A549 (cell line): ENCODE results near the gene THRA. TPM values are rescaled to one million over a fixed set of nuclear protein-coding genes. Genes with fewer than 3 reads are reported as not detected.

ENCODE experiments used
- ATAC-seq, 2 experiments: fragments of 200-7000 bp in 1 of 2; fragments of >200 bp in 1 of 2; cut with Nextera tagmentation in 1 of 2; cut with Tn5 transposase in 1 of 2; 3 replicates each; pipeline versions ENCODE4 v1.8.0 to v1.9.1; 2018 to 2020; ENCODE audit warnings: mild to moderate bottlenecking in 1 of 2, moderate library complexity in 1 of 2
- CTCF ChIA-PET: fragments of 300-600 bp; sonication (Branson Sonifier 250); formaldehyde crosslinking; extraction: SDS; loops from one replicate; lab custom pipeline; 2021; ENCODE audit warnings: antibody characterized with exemption, inconsistent platforms; lab: Yijun Ruan, JAX
- POLR2A ChIA-PET: fragments of 350-600 bp; formaldehyde crosslinking; extraction: SDS; loops from one replicate; lab custom pipeline; 2021; ENCODE audit warnings: antibody characterized with exemption, inconsistent platforms; lab: Yijun Ruan, JAX
- DNase-seq, 2 experiments: peaks; one replicate each; pipeline versions ENCODE4 v3.0.0 to v3.0.0-alpha.2; 2011 to 2016; ENCODE audit warnings: low read depth in 1 of 2, low spot score in 1 of 2
- FAIRE-seq: peaks from 2 replicates; lab custom pipeline; 2011; peaks lifted over from hg19 to GRCh38; lab: Jason Lieb, UNC
- H3K27ac ChIP-seq, 2 experiments: fragments of >200 bp; sonication (Bioruptor Twin); formaldehyde crosslinking; 3 replicates each; pipeline ENCODE4 v1.5.1; 2016 to 2017
- H3K4me1 ChIP-seq: fragments of >200 bp; sonication (Bioruptor Twin); formaldehyde crosslinking; 3 replicates; pipeline ENCODE4 v1.6.1; 2016
- H3K4me2 ChIP-seq: fragments of >200 bp; sonication (Bioruptor Twin); formaldehyde crosslinking; 3 replicates; pipeline ENCODE4 v1.6.1; 2016
- H3K4me3 ChIP-seq: fragments of >200 bp; sonication (Bioruptor Twin); formaldehyde crosslinking; 3 replicates; pipeline ENCODE4 v1.5.1; 2016
- H3K9me3 ChIP-seq: fragments of >200 bp; sonication (Bioruptor Twin); formaldehyde crosslinking; 3 replicates; pipeline ENCODE4 v1.6.1; 2016
- CHD2 ChIP-seq: fragments of 150-350 bp; IDR thresholded peaks from 2 replicates; pipeline ENCODE4 v1.6.1; 2014; ENCODE audit warnings: low read length; ENCODE audit not compliant: partially characterized antibody
- CHD4 ChIP-seq: fragments of 200-600 bp; sonication (generic); IDR thresholded peaks from 2 replicates; pipeline ENCODE4 v1.6.1; 2016; ENCODE audit warnings: antibody characterized with exemption, mild to moderate bottlenecking, borderline replicate concordance
- EP300 ChIP-seq, 2 experiments: fragments of >200 bp; sonication (Bioruptor Twin); formaldehyde crosslinking; IDR thresholded peaks; 2 replicates in 1 of 2; 3 replicates in 1 of 2; pipeline ENCODE4 v1.6.1; 2016 to 2017
- FOSB ChIP-seq: fragments of 250-450 bp; sonication (Bioruptor Pico); IDR thresholded peaks from 2 replicates; pipeline ENCODE4 v1.5.0; 2020; ENCODE audit warnings: mild to moderate bottlenecking, moderate library complexity
- FOSL2 ChIP-seq, 2 experiments: fragments of 450-650 bp in 1 of 2; fragments of >200 bp in 1 of 2; sonication (Bioruptor Twin) in 1 of 2; formaldehyde crosslinking; IDR thresholded peaks; 2 replicates each; pipeline versions ENCODE4 v1.5.0 to v1.6.1; 2016 to 2020; ENCODE audit warnings: mild to moderate bottlenecking in 1 of 2, moderate library complexity in 1 of 2
- HDAC2 ChIP-seq: fragments of 200-600 bp; sonication (generic); IDR thresholded peaks from 2 replicates; pipeline ENCODE4 v1.6.1; 2016
- HEYL ChIP-seq: fragments of 250-450 bp; sonication (Bioruptor Pico); IDR thresholded peaks from 2 replicates; pipeline ENCODE4 v1.8.0; 2021; ENCODE audit warnings: mild to moderate bottlenecking, moderate library complexity
- JUN ChIP-seq, 2 experiments: fragments of >200 bp; sonication (Bioruptor Twin); formaldehyde crosslinking; IDR thresholded peaks; 2 replicates in 1 of 2; 3 replicates in 1 of 2; pipeline ENCODE4 v1.6.1; 2016 to 2017
- JUNB ChIP-seq: fragments of >200 bp; sonication (Bioruptor Twin); formaldehyde crosslinking; IDR thresholded peaks from 2 replicates; pipeline ENCODE4 v1.6.1; 2016
- KDM5A ChIP-seq: fragments of 200-600 bp; sonication (generic); IDR thresholded peaks from 2 replicates; pipeline ENCODE4 v1.6.1; 2016; ENCODE audit warnings: antibody characterized with exemption, mild to moderate bottlenecking
- MAFK ChIP-seq: fragments of 450-650 bp; IDR thresholded peaks from 2 replicates; pipeline ENCODE4 v1.6.1; 2014; ENCODE audit not compliant: partially characterized antibody
- MAZ ChIP-seq: fragments of 150-350 bp; IDR thresholded peaks from 2 replicates; pipeline ENCODE4 v1.6.1; 2014; ENCODE audit warnings: antibody characterized with exemption, low read depth, low read length, borderline replicate concordance
- MYC ChIP-seq: IDR thresholded peaks from 2 replicates; pipeline ENCODE4 v1.6.1; 2012; ENCODE audit warnings: mild to moderate bottlenecking, inconsistent platforms, low read length, improper control_type of control experiment, borderline replicate concordance
- RAD21 ChIP-seq, 2 experiments: fragments of >200 bp in 1 of 2; sonication (Bioruptor Twin) in 1 of 2; formaldehyde crosslinking in 1 of 2; IDR thresholded peaks in 1 of 2; conservative IDR thresholded peaks in 1 of 2; 2 replicates in 1 of 2; 3 replicates in 1 of 2; pipeline ENCODE4 v1.6.1; 2012 to 2018; ENCODE audit warnings: inconsistent platforms in 1 of 2
- RARB ChIP-seq: fragments of 250-450 bp; sonication (Bioruptor Pico); IDR thresholded peaks from 2 replicates; pipeline ENCODE4 v1.8.0; 2021; ENCODE audit warnings: mild to moderate bottlenecking, moderate library complexity
- RNF2 ChIP-seq: fragments of 200-600 bp; sonication (generic); IDR thresholded peaks from 2 replicates; pipeline ENCODE4 v1.6.1; 2016; ENCODE audit warnings: low read depth, mild to moderate bottlenecking, antibody characterized with exemption, moderate library complexity, borderline replicate concordance
- SREBF2 ChIP-seq: fragments of 450-650 bp; IDR thresholded peaks from 2 replicates; pipeline ENCODE4 v1.6.1; 2014; ENCODE audit warnings: mild to moderate bottlenecking, moderate library complexity
- TFCP2L1 ChIP-seq: fragments of 250-450 bp; sonication (Bioruptor Pico); IDR thresholded peaks from 2 replicates; pipeline ENCODE4 v1.5.0; 2021; ENCODE audit warnings: mild to moderate bottlenecking
- ZC3H11A ChIP-seq: fragments of 450-650 bp; IDR thresholded peaks from 2 replicates; pipeline ENCODE4 v1.6.1; 2014; ENCODE audit warnings: antibody characterized with exemption, mild to moderate bottlenecking
- ZFP36 ChIP-seq: fragments of 450-650 bp; IDR thresholded peaks from 2 replicates; pipeline ENCODE4 v1.6.1; 2014; ENCODE audit warnings: borderline replicate concordance; ENCODE audit not compliant: partially characterized antibody
- WGBS: methylation state at CpG from one replicate; pipeline ENCODE4 v1.1.6; 2017; ENCODE audit errors: missing lambda C conversion rate; 5-methylcytosine and 5-hydroxymethylcytosine counted together
- polyA plus RNA-seq, 4 experiments: library from polyadenylated mRNA; depleted of rRNA in 3 of 4; stranded (reverse); fragments of >200 nt; fragmentation: RNase III in 1 of 4; extraction: RNeasy Plus Mini Kit Qiagen cat#74134 plus additional on column Dnase treatment in 1 of 4; gene quantifications; 2 replicates in 3 of 4; 3 replicates in 1 of 4; pipeline ENCODE4 v1.2.3, GENCODE V29; 2011 to 2017
- TF ChIP-seq, protein P1 (sequence below): fragments of 450-650 bp; IDR thresholded peaks from 2 replicates; pipeline ENCODE4 v1.6.1; 2014; ENCODE audit warnings: antibody characterized with exemption
- TF ChIP-seq, protein P2 (sequence below): fragments of >200 bp; sonication (Bioruptor Twin); formaldehyde crosslinking; IDR thresholded peaks from 3 replicates; pipeline ENCODE4 v1.5.1; 2016
- TF ChIP-seq, protein P3 (sequence below): IDR thresholded peaks from 2 replicates; pipeline ENCODE4 v1.6.1; 2012; ENCODE audit warnings: low read depth, borderline replicate concordance
- TF ChIP-seq, protein P4 (sequence below): fragments of 200-600 bp; sonication (generic); IDR thresholded peaks from 2 replicates; pipeline ENCODE4 v1.6.1; 2016; ENCODE audit warnings: antibody characterized with exemption, mild to moderate bottlenecking, moderate library complexity

THRA gene
- polyA plus RNA-seq, 2 of the 4 experiments (the other 2 are of a cell fraction): 20.1 to 22.5 TPM

DNA sequence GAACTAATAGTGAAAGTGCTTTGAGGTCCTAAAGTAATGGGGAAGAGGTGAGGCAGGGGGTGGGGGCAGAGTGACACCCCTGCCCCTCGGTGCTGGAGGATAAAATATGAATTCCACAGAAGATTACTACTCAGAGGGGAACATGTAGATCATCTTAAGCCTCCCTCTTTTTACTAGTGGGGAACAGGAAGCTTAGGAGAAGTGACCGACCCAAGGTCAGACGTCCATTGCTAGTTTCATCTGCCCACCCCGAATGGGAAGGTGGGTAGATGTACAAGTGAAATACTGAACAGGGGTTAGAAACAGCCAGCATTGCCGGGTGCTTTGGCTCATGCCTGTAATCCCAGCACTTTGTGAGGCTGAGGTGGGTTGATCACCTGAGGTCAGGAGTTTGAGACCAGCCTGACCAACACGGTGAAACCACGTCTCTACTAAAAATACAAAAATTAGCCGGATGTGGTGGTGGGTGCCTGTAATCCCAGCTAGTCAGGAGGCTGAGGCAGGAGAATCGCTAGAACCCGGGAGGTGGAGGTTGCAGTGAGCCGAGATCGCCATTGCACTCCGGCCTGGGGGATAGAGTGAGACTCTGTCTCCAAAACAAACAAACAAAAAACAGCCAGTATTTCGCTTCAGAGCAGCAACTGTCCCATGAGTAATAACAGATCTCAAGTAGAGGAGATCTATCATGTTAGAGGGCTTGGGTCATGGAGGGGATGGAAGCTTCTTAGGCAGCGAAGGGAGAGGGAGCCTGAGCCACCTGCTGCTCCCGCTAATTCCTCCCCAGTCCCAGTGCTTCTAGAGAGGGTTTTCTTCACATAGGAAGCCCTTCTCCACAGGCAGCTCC is 38.8 kb downstream of the THRA start:
- no peak for DNase-seq
- no peak for ATAC-seq
- Histone ChIP-seq H3K9me3 (no peaks in the 10 kb centered on the region), H3K4me1 (peaks cover 63% of the 10 kb centered on the region), H3K27ac (peak overlapping the region; percentile 89), H3K4me2 (peak overlapping the region; percentile 95), H3K4me3 (peak overlapping the region; percentile 42)
- CTCF ChIA-PET: interaction anchor here (0.7 to 17.1 kb wide), 19 partner anchors 11 to 121 kb away, joined by 3 to 390 read pairs (median 5); partner anchors contain the start of genes CSF3, PSMD3 and THRA
- POLR2A ChIA-PET: interaction anchor here (1.0 to 7.1 kb wide), 11 partner anchors 11 to 121 kb away, joined by 5 to 173 read pairs (median 11); partner anchors contain the start of genes CASC3, MED24, MSL1 and PSMD3
- WGBS: 60% methylated on average over 16 of the region's 16 CpGs
- TF ChIP-seq FOSL2 (IDR thresholded peaks at IDR 0.05): no peak
- no peak for TF ChIP-seq FOSL2 (CRISPR knock-in tag; IDR thresholded peaks at IDR 0.05)
- TF ChIP-seq RAD21 (conservative IDR thresholded peaks at IDR 0.05 in 1 of 2, IDR thresholded peaks at IDR 0.05 in 1 of 2): no peak
- peak; percentile 44; the same call in 1 of the 2 replicates for TF ChIP-seq TFCP2L1 (CRISPR knock-in tag)
- TF ChIP-seq CHD4: no peak
- TF ChIP-seq, protein P1, sequence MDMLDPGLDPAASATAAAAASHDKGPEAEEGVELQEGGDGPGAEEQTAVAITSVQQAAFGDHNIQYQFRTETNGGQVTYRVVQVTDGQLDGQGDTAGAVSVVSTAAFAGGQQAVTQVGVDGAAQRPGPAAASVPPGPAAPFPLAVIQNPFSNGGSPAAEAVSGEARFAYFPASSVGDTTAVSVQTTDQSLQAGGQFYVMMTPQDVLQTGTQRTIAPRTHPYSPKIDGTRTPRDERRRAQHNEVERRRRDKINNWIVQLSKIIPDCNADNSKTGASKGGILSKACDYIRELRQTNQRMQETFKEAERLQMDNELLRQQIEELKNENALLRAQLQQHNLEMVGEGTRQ: no peak
- TF ChIP-seq MYC: no peak
- no peak for TF ChIP-seq JUNB
- no peak for TF ChIP-seq RNF2
- no peak for TF ChIP-seq SREBF2
- TF ChIP-seq EP300 (IDR thresholded peaks at IDR 0.05): no peak
- no peak for TF ChIP-seq JUN (IDR thresholded peaks at IDR 0.05)
- no peak for TF ChIP-seq CHD2
- no peak for TF ChIP-seq RARB
- TF ChIP-seq, protein P2, sequence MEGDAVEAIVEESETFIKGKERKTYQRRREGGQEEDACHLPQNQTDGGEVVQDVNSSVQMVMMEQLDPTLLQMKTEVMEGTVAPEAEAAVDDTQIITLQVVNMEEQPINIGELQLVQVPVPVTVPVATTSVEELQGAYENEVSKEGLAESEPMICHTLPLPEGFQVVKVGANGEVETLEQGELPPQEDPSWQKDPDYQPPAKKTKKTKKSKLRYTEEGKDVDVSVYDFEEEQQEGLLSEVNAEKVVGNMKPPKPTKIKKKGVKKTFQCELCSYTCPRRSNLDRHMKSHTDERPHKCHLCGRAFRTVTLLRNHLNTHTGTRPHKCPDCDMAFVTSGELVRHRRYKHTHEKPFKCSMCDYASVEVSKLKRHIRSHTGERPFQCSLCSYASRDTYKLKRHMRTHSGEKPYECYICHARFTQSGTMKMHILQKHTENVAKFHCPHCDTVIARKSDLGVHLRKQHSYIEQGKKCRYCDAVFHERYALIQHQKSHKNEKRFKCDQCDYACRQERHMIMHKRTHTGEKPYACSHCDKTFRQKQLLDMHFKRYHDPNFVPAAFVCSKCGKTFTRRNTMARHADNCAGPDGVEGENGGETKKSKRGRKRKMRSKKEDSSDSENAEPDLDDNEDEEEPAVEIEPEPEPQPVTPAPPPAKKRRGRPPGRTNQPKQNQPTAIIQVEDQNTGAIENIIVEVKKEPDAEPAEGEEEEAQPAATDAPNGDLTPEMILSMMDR: no peak
- TF ChIP-seq HEYL (CRISPR knock-in tag): no peak
- peak; percentile 66; the same call in 1 of the 2 replicates for TF ChIP-seq FOSB (CRISPR knock-in tag)
- no peak for TF ChIP-seq ZC3H11A
- TF ChIP-seq MAZ: no peak
- no peak for TF ChIP-seq KDM5A
- TF ChIP-seq, protein P3, sequence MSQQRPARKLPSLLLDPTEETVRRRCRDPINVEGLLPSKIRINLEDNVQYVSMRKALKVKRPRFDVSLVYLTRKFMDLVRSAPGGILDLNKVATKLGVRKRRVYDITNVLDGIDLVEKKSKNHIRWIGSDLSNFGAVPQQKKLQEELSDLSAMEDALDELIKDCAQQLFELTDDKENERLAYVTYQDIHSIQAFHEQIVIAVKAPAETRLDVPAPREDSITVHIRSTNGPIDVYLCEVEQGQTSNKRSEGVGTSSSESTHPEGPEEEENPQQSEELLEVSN: no peak
- TF ChIP-seq, protein P4, sequence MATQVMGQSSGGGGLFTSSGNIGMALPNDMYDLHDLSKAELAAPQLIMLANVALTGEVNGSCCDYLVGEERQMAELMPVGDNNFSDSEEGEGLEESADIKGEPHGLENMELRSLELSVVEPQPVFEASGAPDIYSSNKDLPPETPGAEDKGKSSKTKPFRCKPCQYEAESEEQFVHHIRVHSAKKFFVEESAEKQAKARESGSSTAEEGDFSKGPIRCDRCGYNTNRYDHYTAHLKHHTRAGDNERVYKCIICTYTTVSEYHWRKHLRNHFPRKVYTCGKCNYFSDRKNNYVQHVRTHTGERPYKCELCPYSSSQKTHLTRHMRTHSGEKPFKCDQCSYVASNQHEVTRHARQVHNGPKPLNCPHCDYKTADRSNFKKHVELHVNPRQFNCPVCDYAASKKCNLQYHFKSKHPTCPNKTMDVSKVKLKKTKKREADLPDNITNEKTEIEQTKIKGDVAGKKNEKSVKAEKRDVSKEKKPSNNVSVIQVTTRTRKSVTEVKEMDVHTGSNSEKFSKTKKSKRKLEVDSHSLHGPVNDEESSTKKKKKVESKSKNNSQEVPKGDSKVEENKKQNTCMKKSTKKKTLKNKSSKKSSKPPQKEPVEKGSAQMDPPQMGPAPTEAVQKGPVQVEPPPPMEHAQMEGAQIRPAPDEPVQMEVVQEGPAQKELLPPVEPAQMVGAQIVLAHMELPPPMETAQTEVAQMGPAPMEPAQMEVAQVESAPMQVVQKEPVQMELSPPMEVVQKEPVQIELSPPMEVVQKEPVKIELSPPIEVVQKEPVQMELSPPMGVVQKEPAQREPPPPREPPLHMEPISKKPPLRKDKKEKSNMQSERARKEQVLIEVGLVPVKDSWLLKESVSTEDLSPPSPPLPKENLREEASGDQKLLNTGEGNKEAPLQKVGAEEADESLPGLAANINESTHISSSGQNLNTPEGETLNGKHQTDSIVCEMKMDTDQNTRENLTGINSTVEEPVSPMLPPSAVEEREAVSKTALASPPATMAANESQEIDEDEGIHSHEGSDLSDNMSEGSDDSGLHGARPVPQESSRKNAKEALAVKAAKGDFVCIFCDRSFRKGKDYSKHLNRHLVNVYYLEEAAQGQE: peak; percentile 39; the same call in 1 of the 2 replicates
- TF ChIP-seq MAFK: no peak
- no peak for TF ChIP-seq ZFP36
- TF ChIP-seq HDAC2: no peak
- FAIRE-seq: no peak
